HEK293 (cell line): ENCODE results near the gene BUB3.

Experiments
- SETDB1 ChIP-seq: IDR thresholded peaks from one replicate; pipeline ENCODE4 v1.6.1; 2017; ENCODE audit warnings: mild to moderate bottlenecking, low read length, moderate library complexity, mixed read lengths; ENCODE audit not compliant: insufficient read length
- ZNF366 ChIP-seq: fragments of 450-650 bp; formaldehyde crosslinking; conservative IDR thresholded peaks from 2 replicates; pipeline ENCODE4 v1.5.1; 2016; ENCODE audit warnings: missing biosample characterization, missing genetic modification characterization
- ZNF394 ChIP-seq: fragments of 450-650 bp; formaldehyde crosslinking; IDR thresholded peaks from 2 replicates; pipeline ENCODE4 v1.5.1; 2016; ENCODE audit warnings: missing biosample characterization, missing genetic modification characterization, mild to moderate bottlenecking, moderate library complexity, borderline replicate concordance
- ZNF558 ChIP-seq: fragments of 450-650 bp; formaldehyde crosslinking; IDR thresholded peaks from 2 replicates; pipeline ENCODE4 v1.5.1; 2016; ENCODE audit warnings: missing biosample characterization, missing genetic modification characterization
- TF ChIP-seq, protein P1 (sequence below): fragments of 450-650 bp; IDR thresholded peaks from 2 replicates; pipeline ENCODE4 v1.5.1; 2018; ENCODE audit warnings: missing biosample characterization, missing genetic modification characterization
- TF ChIP-seq, protein P2 (sequence below): fragments of 450-650 bp; formaldehyde crosslinking; conservative IDR thresholded peaks from 2 replicates; pipeline ENCODE4 v1.5.1; 2016; ENCODE audit warnings: low read depth, missing biosample characterization, missing genetic modification characterization
- TF ChIP-seq, protein P3 (sequence below): fragments of 450-650 bp; formaldehyde crosslinking; IDR thresholded peaks from 2 replicates; pipeline ENCODE4 v1.5.1; 2016; ENCODE audit warnings: missing biosample characterization, missing genetic modification characterization

DNA sequence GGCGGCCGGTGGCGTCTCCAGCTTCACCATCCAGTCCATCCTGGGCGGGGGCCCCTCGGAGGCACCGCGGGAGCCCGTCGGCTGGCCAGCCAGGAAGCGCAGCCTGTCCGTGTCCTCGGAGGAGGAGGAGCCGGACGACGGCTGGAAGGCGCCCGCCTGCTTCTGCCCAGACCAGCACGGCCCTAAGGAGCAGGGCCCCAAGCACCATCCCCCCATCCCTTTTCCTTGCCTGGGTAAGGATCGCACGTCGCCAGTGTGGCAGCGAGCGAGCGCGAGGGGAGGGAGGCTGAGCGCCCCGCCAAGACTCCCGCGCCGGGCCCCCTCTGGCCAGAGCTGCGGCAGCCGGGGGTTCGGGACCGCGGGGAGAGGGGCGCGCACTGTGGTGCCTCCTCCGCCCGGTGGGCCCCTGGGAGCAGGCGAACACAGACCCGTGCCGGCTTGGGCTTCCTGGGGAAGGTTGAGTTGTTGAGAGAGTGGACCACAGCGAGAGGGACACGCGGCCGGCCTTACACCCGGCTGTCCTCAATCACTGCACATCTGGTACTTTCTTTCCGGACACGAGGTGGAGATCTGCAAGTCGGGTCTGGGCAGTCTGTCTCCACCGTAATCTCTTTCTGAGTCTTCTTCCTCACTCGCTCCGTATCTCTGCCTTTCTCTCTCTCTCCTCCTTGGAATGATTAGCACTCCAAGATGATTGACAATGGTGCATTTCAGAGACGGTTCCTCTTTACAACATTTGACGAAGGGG is 5.6 kb upstream of the BUB3 start:
- TF ChIP-seq ZNF366 (no peak), SETDB1 (no peak), ZNF558 (no peak), ZNF394 (tag by site-specific recombination) (no peak)
- TF ChIP-seq, protein P1, sequence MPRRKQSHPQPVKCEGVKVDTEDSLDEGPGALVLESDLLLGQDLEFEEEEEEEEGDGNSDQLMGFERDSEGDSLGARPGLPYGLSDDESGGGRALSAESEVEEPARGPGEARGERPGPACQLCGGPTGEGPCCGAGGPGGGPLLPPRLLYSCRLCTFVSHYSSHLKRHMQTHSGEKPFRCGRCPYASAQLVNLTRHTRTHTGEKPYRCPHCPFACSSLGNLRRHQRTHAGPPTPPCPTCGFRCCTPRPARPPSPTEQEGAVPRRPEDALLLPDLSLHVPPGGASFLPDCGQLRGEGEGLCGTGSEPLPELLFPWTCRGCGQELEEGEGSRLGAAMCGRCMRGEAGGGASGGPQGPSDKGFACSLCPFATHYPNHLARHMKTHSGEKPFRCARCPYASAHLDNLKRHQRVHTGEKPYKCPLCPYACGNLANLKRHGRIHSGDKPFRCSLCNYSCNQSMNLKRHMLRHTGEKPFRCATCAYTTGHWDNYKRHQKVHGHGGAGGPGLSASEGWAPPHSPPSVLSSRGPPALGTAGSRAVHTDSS (tag by site-specific recombination) = no peak
- TF ChIP-seq, protein P2, sequence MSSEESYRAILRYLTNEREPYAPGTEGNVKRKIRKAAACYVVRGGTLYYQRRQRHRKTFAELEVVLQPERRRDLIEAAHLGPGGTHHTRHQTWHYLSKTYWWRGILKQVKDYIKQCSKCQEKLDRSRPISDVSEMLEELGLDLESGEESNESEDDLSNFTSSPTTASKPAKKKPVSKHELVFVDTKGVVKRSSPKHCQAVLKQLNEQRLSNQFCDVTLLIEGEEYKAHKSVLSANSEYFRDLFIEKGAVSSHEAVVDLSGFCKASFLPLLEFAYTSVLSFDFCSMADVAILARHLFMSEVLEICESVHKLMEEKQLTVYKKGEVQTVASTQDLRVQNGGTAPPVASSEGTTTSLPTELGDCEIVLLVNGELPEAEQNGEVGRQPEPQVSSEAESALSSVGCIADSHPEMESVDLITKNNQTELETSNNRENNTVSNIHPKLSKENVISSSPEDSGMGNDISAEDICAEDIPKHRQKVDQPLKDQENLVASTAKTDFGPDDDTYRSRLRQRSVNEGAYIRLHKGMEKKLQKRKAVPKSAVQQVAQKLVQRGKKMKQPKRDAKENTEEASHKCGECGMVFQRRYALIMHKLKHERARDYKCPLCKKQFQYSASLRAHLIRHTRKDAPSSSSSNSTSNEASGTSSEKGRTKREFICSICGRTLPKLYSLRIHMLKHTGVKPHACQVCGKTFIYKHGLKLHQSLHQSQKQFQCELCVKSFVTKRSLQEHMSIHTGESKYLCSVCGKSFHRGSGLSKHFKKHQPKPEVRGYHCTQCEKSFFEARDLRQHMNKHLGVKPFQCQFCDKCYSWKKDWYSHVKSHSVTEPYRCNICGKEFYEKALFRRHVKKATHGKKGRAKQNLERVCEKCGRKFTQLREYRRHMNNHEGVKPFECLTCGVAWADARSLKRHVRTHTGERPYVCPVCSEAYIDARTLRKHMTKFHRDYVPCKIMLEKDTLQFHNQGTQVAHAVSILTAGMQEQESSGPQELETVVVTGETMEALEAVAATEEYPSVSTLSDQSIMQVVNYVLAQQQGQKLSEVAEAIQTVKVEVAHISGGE = no peak
- TF ChIP-seq, protein P3, sequence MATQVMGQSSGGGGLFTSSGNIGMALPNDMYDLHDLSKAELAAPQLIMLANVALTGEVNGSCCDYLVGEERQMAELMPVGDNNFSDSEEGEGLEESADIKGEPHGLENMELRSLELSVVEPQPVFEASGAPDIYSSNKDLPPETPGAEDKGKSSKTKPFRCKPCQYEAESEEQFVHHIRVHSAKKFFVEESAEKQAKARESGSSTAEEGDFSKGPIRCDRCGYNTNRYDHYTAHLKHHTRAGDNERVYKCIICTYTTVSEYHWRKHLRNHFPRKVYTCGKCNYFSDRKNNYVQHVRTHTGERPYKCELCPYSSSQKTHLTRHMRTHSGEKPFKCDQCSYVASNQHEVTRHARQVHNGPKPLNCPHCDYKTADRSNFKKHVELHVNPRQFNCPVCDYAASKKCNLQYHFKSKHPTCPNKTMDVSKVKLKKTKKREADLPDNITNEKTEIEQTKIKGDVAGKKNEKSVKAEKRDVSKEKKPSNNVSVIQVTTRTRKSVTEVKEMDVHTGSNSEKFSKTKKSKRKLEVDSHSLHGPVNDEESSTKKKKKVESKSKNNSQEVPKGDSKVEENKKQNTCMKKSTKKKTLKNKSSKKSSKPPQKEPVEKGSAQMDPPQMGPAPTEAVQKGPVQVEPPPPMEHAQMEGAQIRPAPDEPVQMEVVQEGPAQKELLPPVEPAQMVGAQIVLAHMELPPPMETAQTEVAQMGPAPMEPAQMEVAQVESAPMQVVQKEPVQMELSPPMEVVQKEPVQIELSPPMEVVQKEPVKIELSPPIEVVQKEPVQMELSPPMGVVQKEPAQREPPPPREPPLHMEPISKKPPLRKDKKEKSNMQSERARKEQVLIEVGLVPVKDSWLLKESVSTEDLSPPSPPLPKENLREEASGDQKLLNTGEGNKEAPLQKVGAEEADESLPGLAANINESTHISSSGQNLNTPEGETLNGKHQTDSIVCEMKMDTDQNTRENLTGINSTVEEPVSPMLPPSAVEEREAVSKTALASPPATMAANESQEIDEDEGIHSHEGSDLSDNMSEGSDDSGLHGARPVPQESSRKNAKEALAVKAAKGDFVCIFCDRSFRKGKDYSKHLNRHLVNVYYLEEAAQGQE (tag by site-specific recombination) = no peak
